Lung microvascular endothelial cell (primary cell): ENCODE data around the gene CYP24A1. TPM values are rescaled to one million over a fixed set of nuclear protein-coding genes. Genes with fewer than 3 reads are reported as not detected.

Experiments used
- DNase-seq, 2 donors: peaks; one replicate each; pipeline versions ENCODE4 v3.0.0 to v3.0.0-alpha.2; 2010; ENCODE audit warnings: low read depth in 2 of 2
- total RNA-seq: library from RNA; depleted of rRNA; stranded (reverse); fragments of >200 nt; gene quantifications from 2 replicates; pipeline ENCODE4 v1.2.1, GENCODE V29; 2014

The CYP24A1 gene
- total RNA-seq, 1 donor from 2014 or later: not detected

DNA sequence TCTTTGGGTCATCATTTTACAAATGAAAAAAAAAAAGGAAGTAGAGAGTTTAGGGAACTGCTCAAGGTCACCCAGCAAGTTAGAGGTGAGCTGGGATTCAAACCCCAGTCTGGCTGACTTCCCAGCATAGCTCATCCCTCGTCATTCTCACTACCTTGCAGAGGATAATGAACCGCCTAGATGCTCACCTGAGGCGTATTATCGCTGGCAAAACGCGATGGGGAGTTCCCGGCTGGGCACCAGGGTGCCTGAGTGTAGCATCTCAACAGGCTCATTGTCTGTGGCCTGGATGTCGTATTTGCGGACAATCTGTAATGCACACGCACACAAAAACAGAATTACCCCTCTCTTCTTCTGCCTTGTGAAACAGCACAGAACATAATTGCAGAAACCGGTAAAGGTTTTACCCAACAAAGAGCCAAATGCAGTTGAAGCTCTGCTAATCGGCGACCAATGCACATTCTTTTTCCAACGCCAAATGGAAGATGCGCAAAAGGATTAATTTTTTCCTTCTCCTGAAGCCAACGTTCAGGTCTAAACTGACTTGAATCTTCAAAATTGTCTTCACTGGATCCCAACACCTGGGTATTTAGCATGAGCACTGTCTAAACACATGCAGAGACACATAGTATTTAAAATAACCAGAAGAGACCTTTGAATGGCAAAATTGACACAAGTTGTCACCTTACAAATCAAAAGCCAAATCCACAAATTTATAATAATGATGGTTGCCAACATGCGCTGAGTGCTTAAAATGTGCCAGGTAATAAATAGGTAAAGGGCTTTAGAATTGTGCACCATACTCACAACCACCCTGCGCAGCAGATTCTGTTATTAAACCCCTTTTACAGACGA lies 16.6 kb downstream of the CYP24A1 start:
- DNase-seq: no peak

DNA sequence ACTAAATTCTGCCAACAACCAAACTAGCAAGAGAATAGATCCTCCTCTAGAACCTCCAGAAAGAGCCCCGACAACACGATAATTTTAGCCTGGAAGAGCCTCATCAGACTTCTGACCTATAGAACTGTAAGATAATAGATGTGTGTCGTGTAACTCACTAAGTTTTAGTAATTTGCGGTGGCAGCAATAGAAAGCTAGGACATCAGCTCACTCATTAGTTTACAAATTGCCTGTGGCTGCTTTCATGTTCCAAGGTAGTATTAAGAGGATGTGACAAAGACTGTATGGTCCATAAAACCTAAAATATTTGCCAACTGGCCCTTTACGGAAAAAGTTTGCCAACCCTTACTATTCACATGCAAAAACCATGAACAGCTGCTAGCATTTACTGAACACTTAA lies 17.3 kb downstream of the CYP24A1 start:
- DNase-seq: no peak

DNA sequence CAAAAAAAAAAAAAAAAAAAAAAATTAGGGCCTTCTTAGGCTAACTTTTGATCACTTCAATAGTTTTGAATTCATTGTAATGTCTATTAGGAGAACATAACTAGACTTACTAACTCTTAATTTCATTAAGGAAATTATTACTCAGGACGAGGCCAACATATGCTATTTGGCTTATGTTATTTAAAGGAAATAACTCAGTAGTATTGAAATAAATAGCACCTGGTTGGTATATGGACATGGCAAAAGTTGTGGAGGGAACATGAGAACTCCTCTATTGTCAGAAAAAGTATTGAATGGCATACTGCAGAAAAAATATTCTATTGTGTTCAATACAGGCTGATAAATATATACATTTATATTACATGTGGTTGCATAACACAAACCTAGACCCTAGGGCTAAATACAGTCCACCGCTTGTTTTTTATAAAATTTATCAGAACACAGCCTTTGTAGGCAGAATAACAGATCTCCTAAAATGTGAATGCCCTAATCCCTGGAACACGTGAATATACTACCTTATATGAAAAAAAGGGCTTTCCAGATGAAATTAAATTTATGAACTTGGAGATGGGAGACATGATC lies 18.0 kb downstream of the CYP24A1 start:
- DNase-seq: no peak

DNA sequence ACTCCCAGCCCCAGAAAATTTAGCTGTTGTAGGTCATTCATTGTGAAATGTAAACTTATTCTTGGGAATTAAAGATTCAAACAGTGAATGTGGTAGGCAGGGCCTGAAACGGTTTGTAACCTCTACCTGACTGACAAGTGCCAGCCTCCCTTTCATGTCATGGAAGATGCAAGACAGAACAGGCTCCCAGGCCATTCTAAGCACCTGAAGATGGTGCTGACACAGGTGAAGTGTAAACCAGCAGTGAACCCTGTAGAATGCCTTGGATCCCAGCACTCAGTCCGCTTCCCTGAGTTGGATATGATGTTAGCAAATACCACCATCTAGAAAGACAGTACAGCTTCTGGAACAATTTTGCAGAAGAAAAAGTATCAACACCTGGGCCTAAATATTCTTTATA lies 19.3 kb downstream of the CYP24A1 start:
- no peak for DNase-seq

DNA sequence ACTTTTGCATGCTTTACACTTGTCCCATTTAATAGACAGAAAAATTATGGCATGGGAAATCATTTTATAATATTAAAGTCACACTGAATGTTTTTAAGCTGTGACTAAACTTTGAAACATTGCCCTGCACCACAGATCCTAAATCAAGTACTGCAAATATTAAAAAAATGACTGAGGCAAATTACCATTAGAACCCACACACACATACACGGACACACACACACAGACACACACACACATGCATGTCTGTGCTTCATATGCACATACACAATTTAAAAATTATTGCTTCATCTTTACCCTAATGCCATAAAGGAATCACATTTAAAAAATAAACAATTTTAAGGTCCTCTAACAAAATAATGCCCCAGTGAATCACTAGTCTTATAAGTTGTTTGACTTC lies 19.9 kb downstream of the CYP24A1 start:
- DNase-seq: no peak

DNA sequence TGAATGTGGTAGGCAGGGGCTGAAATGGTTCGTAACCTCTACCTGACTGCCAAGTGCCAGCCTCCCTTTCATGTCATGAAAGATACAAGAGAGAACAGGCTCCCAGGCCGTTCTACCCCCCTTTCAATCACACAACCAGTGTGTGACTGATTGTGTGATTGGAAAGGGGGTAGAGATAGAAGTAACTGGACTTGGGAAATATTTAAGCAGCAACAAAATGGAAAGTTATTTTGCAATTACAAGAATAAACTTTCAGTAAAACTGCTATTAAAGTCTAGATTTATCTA lies 20.8 kb downstream of the CYP24A1 start:
- no peak for DNase-seq

DNA sequence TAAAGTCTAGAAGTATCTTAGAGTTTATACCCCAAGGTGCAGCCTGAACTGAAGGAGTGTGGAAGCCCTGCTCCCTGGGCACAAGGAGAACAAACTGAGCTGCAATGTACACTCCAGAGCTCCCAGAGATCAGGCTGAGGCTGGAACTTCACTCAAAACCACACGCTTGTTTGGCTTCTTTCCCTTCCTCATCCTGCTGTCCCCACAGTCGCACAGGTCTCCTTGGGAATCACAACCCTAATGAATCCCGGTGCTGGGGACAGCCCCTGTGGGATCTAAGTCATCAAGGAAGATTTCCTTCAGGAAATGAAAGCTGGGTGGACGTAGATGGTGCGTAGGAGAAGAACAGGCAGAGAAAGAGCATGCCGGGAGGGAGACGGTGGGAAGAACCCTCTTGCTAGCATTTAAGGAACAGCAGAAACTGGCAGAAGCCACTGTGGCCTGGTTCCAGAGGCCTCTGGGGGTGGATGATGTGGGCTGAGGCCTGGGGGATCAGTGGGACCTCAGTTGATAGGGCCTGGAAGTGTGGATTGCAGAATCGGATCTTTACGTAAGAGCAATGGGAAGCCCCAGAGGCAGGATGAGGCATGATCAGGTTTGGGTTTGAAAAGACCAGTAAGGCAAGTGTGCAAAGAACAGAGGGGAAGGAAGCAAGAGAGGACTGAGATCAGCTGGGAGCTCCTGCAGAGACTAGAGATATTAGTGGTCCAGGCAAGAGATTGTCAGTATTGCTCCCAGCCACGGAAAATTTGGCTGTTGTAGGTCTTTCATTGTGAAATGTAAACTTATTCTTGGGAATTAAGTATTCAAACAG lies 21.4 kb downstream of the CYP24A1 start:
- no peak for DNase-seq

DNA sequence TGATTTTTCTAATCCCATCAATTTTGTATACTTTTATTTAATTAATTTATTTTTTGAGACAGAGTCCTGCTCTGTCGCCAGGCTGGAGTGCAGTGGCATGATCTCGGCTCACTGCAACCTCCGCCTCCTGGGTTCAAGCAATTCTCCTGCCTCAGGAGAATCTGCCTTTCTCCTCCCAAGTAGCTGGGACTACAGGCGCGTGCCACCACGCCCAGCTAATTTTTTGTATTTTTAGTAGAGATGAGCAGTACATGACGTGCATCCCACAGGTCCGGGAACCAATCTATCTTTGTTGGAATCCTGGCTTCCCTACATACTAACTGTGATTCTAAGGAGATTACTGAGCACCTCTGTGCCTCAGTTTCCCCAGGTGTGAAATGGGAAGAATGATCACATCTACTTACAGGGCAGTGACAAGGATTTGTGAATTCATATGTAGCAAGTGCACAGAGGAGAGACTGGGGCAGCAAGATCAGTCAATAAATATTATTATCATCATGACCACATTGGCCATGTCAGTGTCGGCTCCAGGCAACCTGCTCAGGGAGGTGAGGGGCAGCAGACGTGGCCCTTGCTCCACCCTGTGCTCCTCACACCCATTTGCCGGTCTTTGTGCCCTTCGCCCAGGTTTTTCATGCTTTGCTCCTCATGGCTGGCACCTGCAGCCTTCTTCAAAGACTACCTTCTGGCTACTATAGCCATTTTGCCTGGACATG lies 22.1 kb downstream of the CYP24A1 start:
- DNase-seq: no peak

DNA sequence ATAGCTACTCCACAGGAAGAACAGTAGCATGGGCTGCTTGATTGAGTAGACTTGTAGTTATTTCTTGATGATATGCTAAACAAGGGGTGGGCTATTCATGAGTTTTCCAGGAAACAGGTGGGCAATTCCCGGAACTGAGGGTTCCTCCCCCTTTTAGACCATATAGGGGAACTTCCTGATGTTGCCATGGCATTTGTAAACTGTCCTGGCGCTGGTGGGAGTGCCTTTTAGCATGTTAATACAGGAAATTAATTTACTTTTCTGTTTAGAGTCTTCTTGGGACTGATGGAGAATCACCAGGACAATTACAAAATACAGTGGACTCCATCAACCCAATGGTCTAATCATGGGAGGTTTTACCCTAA lies 22.7 kb downstream of the CYP24A1 start:
- no peak for DNase-seq

DNA sequence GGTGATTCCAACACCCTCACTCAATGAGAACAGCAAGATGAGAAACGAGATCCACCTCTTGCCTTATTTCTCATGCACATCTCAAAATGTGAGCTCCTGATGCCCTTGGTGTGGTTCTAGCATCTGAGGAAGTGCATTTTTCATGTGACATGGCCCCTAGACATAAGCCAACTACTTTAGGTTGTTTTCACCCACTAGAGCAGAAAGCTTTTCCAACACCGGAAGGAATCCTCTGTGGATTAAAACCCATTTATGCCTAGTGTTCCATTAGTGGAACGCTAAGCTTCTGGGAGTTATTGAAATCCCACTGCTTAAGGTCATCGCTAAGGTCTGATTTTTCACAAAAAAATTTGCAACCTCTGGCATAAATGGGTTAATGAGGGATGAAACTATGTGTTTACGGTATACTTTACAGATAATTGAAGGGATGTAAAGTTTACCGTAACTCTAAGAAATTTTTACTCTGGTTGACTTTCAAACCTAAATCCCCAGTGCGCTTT lies 24.0 kb downstream of the CYP24A1 start:
- DNase-seq: no peak

DNA sequence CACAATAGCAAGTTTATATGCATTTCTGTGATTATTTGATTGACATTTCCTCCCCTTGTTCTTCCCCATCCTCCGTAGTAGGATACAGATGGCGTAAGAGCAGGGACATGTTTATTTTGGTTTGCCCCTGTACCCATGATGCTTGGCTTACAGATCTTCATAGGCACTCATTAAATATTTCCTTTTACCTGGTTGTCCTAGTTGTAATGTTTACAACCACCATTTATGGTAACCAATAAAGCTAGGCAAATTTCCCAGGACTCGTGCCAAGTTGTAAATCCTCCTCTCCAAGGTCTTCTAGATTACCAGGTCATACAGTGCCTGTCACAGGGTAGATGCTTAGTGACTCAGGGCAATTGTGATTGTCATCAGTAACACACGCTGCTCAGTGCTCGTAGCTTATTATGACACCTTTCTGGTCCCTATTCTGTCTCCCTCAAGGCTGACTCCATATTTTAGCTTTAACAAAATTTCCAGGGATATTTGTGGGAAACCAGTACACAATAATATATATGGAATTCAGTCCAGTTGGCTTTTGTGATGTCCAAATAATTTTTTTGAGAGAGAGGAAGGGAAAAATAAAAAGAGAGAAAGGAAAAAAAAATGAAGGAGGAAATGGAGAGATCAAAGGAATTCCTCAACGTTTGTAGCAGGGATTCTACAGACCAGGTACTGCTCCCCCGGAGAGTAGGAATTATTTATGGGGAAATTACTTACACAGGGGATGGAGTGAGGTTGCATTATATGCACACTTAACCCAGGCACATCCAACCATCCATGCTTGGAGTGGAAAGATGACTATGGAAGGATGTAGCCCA lies 24.6 kb downstream of the CYP24A1 start:
- no peak for DNase-seq

DNA sequence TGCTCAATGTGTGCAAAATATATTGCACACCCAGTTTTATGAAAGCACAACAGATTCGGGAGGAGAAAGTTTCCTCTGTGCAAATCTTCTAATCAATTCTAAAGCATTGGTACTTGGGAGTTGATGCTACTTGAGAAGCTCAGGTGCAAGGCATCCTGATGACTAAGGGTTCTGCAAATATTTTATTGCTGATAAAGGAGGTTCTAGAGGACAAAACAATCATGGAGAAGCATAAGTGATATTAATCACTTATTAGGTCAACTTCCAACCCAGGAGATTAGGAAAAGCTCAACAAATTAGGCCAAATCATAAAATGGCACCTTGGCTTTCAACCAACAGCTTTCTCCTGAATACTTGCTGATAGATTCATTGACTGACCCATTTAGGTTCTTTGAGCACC lies 27.1 kb downstream of the CYP24A1 start:
- no peak for DNase-seq

DNA sequence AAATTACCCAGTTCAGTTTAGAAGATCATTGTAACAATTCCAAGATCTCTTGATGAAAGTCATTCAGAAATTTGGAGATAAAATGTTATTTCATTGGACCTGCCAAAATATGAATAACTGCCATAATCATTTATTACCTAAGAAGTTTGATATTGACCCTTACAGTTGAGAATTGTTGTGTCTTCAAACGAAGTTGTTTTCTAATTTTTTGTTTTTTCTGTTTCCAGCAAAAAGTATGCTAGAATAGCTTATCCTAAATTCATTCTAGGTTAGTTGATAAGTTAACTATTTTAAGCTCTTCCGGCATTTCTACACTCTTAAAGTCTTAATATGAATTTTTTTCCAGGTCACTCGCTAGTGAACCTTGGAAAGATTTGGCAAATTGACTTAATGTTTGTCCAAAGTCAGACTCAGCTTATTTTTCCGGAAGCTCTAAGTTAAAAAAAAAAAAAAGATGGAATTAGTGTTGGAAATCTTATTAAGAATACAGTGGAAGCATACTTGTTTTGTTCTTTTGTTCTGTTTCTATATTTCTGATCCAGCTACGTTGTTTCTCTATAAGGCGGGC lies 28.9 kb downstream of the CYP24A1 start:
- no peak for DNase-seq

DNA sequence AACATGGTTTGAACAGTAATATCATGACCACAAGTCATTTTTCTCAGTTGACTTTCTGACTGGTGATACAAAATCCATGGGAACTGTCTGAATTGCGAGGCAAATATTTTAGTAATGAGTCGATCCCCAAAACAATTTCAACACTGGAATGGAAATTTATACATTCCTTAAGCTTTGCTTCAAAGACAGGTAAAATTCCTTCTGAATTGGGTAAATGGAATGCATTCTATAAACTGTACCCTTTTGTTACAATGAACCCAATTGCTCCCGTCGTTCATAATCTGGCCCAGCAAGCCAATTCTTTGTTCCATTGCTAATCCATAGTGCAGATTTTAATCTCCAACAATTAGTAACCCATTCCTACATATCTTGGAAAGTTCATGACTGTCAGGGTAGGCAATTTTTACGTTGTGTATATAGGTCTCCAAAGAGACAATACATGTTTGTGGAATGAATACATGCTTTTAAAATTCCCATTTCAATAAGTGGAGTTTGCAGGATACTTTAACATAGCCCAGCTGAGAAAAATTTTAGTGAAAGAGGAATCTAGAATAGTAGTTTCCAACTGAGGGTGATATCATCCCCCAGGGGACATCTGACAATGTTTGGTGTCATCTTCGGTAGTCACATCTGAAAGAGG lies 32.7 kb downstream of the CYP24A1 start:
- no peak for DNase-seq

DNA sequence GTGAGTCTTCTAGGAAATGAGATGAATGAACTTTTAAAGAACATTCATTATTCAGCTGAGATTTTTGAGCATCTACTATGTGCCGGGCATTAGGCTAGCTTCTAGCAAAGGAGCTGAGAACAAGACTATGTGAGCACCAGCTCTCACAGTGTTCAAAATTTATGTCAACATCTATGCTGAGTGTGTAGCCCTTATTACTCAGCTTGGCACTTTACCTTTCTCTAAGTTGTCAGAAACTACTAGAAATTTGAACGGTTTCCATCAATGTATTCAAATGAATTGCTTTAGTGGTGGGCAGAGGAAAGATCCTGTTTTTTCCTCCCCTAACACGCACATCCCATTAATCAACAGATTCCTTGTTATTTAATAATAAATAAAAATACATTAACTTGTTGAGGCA lies 33.3 kb downstream of the CYP24A1 start:
- no peak for DNase-seq

DNA sequence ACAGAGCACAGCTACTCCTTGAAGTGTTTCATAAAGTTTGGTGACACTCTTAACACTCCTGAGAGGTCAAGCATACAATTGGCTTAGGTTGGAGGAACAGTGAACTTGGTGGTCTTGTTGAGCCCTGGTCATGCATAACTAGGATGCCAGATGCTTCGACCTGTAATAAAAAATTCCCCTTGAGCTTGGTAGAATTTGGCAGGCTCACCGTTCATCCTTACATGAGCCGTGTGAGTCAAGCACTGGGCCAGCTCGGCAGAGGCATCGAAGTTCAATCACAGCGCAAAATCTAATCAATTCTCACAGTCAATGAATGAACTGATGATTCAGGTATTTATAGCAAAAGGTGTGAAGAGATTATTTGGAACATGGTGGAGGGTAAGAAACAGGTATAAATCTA lies 33.7 kb downstream of the CYP24A1 start:
- no peak for DNase-seq

DNA sequence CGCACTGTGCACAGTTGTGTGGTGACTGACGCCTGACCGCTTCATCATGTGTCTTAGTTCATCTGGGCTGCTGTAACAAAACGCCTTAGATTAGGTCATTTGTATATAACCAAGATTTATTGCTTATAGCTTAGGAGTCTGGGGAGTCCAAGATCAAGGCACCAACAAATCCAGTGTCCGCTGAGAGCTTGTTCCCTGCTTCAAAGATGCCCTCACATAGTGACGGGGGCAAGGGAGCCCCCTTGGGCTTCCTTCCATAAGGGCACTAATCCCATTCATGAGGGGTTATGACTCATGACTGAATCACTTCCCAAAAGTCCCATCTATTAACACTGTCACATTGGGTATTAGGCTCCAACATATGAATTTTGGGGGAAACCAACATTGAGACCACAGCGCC lies 34.6 kb downstream of the CYP24A1 start:
- no peak for DNase-seq

DNA sequence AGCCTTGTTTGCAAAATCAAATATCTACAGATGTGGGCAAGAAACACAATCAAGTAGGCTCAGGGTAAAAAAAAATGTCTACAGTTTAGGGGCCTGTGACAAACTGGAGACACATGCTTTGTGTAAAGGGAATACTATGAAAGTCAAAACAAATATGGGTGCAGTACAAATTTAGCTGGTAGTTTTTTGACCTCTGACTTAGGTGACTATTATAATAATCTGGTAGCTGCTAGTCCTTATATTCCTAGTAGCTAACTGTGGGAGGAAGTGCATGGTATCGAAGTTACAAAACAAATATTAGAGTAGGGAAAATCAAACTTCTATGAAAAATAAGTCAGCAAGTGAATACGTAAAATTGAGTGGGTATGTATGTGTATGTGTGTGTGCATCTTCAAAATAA lies 35.4 kb downstream of the CYP24A1 start:
- DNase-seq: no peak

DNA sequence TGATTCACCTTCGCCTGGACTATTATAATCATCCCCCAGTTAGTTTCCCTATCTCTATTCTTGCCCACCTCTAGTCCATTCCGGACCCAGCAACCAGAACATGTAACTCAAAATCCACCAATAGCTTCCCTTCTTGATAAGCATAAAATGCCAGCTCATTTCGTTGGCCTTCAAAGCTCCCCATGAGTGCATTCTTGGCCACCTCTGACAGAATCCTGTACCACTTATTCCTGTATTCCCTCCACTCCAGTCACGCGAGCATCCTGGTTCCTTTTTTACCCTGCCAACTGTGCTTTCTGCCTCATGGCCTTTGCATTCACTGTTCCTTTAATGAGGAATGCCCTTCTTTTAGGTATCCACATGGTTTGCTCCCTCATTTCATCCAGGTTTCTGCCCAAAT lies 36.7 kb downstream of the CYP24A1 start:
- no peak for DNase-seq
